OCI-LY7 (cell line): ENCODE measurements around the gene FIGNL1. TPM values are rescaled to one million over a fixed set of nuclear protein-coding genes. Genes with fewer than 3 reads are reported as not detected.

Experiments
- BruUV-seq: library from RNA; stranded (reverse); fragments of 400-500 nt; replicated peaks from 2 replicates; lab custom pipeline; 2021; lab: Mats Ljungman, UMichigan
- CTCF ChIA-PET: fragments of 300-600 bp; sonication (Branson Sonifier 250); formaldehyde crosslinking; loops from one replicate; lab custom pipeline; 2022; ENCODE audit warnings: antibody characterized with exemption; ENCODE audit not compliant: unreplicated experiment; lab: Charles Lee
- POLR2A ChIA-PET: fragments of 300-600 bp; sonication (Branson Sonifier 250); formaldehyde crosslinking; loops from one replicate; lab custom pipeline; 2022; ENCODE audit warnings: antibody characterized with exemption; lab: Charles Lee
- DNase-seq: peaks from one replicate; pipeline ENCODE4 v3.0.0-alpha.2; 2015; ENCODE audit warnings: low spot score
- H2AFZ ChIP-seq: fragments of 200-600 bp; sonication (generic), shearing (Covaris generic); 2 replicates; pipeline ENCODE4 v1.6.1; 2014; ENCODE audit warnings: mild to moderate bottlenecking, antibody characterized with exemption, low read length, moderate library complexity
- H3K27ac ChIP-seq: fragments of 200-600 bp; sonication (generic); 2 replicates; pipeline ENCODE4 v1.5.1; 2014; ENCODE audit warnings: mixed run types, low read depth, mild to moderate bottlenecking, moderate library complexity, low read length, inconsistent platforms; ENCODE audit not compliant: poor library complexity, severe bottlenecking
- H3K36me3 ChIP-seq: fragments of 200-600 bp; sonication (generic); 2 replicates; pipeline ENCODE4 v1.6.1; 2014; ENCODE audit warnings: mild to moderate bottlenecking, antibody characterized with exemption, low read length, moderate library complexity, mixed read lengths; ENCODE audit not compliant: insufficient read depth
- H3K4me1 ChIP-seq: fragments of 200-600 bp; sonication (generic); 2 replicates; pipeline ENCODE4 v1.5.1; 2014; ENCODE audit warnings: mild to moderate bottlenecking, low read length; ENCODE audit not compliant: insufficient read depth, poor library complexity, severe bottlenecking
- H3K4me2 ChIP-seq: fragments of 200-600 bp; sonication (generic); 2 replicates; pipeline ENCODE4 v1.6.1; 2014; ENCODE audit warnings: mild to moderate bottlenecking, low read length
- H3K4me3 ChIP-seq: fragments of 200-600 bp; sonication (generic); 2 replicates; pipeline ENCODE4 v1.5.1; 2014; ENCODE audit warnings: mild to moderate bottlenecking, low read depth, low read length; ENCODE audit not compliant: poor library complexity, severe bottlenecking
- H3K79me2 ChIP-seq: fragments of 200-600 bp; sonication (generic); 2 replicates; pipeline ENCODE4 v1.6.1; 2016; ENCODE audit warnings: low read depth, mild to moderate bottlenecking, low read length, moderate library complexity, mixed read lengths; ENCODE audit not compliant: insufficient read depth
- H3K9me2 ChIP-seq: fragments of 200-600 bp; sonication (generic); 2 replicates; pipeline ENCODE4 v1.6.1; 2016; ENCODE audit warnings: mild to moderate bottlenecking, low read length, mixed read lengths; ENCODE audit not compliant: insufficient read depth
- H3K9me3 ChIP-seq: fragments of 200-600 bp; sonication (generic); 2 replicates; pipeline ENCODE4 v1.6.1; 2014; ENCODE audit warnings: mild to moderate bottlenecking, mixed run types, low read length, mixed read lengths
- H4K20me1 ChIP-seq: fragments of 200-600 bp; sonication (generic); 2 replicates; pipeline ENCODE4 v1.6.1; 2014; ENCODE audit warnings: mild to moderate bottlenecking, antibody characterized with exemption, low read length, moderate library complexity, mixed read lengths; ENCODE audit not compliant: insufficient read depth
- CTCF ChIP-seq: fragments of 200-600 bp; sonication (generic); conservative IDR thresholded peaks from 2 replicates; pipeline ENCODE4 v1.5.1; 2014; ENCODE audit warnings: mild to moderate bottlenecking, antibody characterized with exemption, low read length, moderate library complexity, mixed read lengths
- EZH2phosphoT487 ChIP-seq: fragments of 200-600 bp; sonication (generic); IDR thresholded peaks from 2 replicates; pipeline ENCODE4 v1.6.1; 2018; ENCODE audit warnings: low read depth, borderline replicate concordance, mild to moderate bottlenecking, mixed run types, antibody characterized with exemption, low read length, moderate library complexity, mixed read lengths
- intact Hi-C: fragments of 100-400 bp; cut with micrococcal nuclease; formaldehyde crosslinking; loops from one replicate; pipeline ENCODE4 v1.10.0; 2022; ENCODE audit not compliant: unreplicated experiment
- total RNA-seq, 2 experiments: library from RNA; depleted of rRNA in 1 of 2; stranded (reverse); fragments of >200 nt in 1 of 2; shearing (Covaris generic) in 1 of 2; gene quantifications; 2 replicates each; pipeline ENCODE4 v1.2.3, GENCODE V29; 2014 to 2022

Gene FIGNL1
- total RNA-seq, 2 experiments from 2014 or later, result 41.5 to 55.6 TPM

- ChIA-PET POLR2A (interaction anchor here (1.4 kb wide), 1 partner anchor 23 kb away, joined by 3 read pairs; no protein-coding TSS in a partner anchor), CTCF (interaction anchor here (0.6 kb wide), 1 partner anchor 142 kb away, joined by 3 read pairs; no protein-coding TSS in a partner anchor)
- intact Hi-C loops, result no loop called here
- H2AFZ ChIP-seq, result no peak overlapping the region
- H4K20me1 ChIP-seq, result no peaks in the 10 kb centered on the region
- H3K27ac ChIP-seq, result no peak overlapping the region
- no peaks in the 10 kb centered on the region for H3K9me2 ChIP-seq
- no peaks in the 10 kb centered on the region for H3K36me3 ChIP-seq
- TF ChIP-seq CTCF (no peak), EZH2phosphoT487 (no peak)
- H3K79me2 ChIP-seq, result no peaks in the 10 kb centered on the region
- no peak overlapping the region for H3K4me2 ChIP-seq
- no TSS peak for BruUV-seq
- no peak for DNase-seq
- no peak overlapping the region for H3K4me3 ChIP-seq
- no peaks in the 10 kb centered on the region for H3K4me1 ChIP-seq
- peaks cover 24% of the 10 kb centered on the region; the same call in 1 of the 2 replicates for H3K9me3 ChIP-seq
Observed at GRCh38 chr7:50491209-50491608, 41.1 kb upstream of the FIGNL1 start.

- BruUV-seq, result no TSS peak
- TF ChIP-seq CTCF (no peak), EZH2phosphoT487 (no peak)
- no peaks in the 10 kb centered on the region for H4K20me1 ChIP-seq
- POLR2A ChIA-PET, result no interaction called here
- no peak for DNase-seq
- no peak overlapping the region for H2AFZ ChIP-seq
- peaks cover 24% of the 10 kb centered on the region; the same call in 1 of the 2 replicates for H3K9me3 ChIP-seq
- no peak overlapping the region for H3K27ac ChIP-seq
- CTCF ChIA-PET, result no interaction called here
- no peak overlapping the region for H3K4me3 ChIP-seq
- H3K4me1 ChIP-seq, result no peaks in the 10 kb centered on the region
- H3K36me3 ChIP-seq, result no peaks in the 10 kb centered on the region
- no peaks in the 10 kb centered on the region for H3K79me2 ChIP-seq
- H3K4me2 ChIP-seq, result no peak overlapping the region
- intact Hi-C loops, result no loop called here
- no peaks in the 10 kb centered on the region for H3K9me2 ChIP-seq
Observed at GRCh38 chr7:50488379-50488778, 38.2 kb upstream of the FIGNL1 start.

GRCh38 chr7:50486512-50486911 lies 36.4 kb upstream of the FIGNL1 start:
- intact Hi-C loops, result no loop called here
- Histone ChIP-seq H3K9me2 (no peaks in the 10 kb centered on the region), H3K36me3 (no peaks in the 10 kb centered on the region), H3K4me2 (no peak overlapping the region), H3K4me3 (no peak overlapping the region), H3K27ac (no peak overlapping the region), H3K4me1 (no peaks in the 10 kb centered on the region), H2AFZ (no peak overlapping the region), H4K20me1 (no peaks in the 10 kb centered on the region), H3K79me2 (no peaks in the 10 kb centered on the region), H3K9me3 (peaks cover 24% of the 10 kb centered on the region; the same call in 1 of the 2 replicates)
- CTCF ChIA-PET, result interaction anchor here (0.6 kb wide), 1 partner anchor 21 kb away, joined by 3 read pairs; no protein-coding TSS in a partner anchor
- no TSS peak for BruUV-seq
- POLR2A ChIA-PET, result interaction anchor here (1.4 kb wide), 1 partner anchor 10 kb away, joined by 4 read pairs; no protein-coding TSS in a partner anchor
- no peak for DNase-seq
- TF ChIP-seq EZH2phosphoT487, result no peak
- no peak for TF ChIP-seq CTCF
